Measurements from ENCODE around the gene RPEL1. TPM values are rescaled to one million over a fixed set of nuclear protein-coding genes. Genes with fewer than 3 reads are reported as not detected.

Gene RPEL1
- total RNA-seq: under 0.01 TPM in 1 of 2 replicates, not detected in the other

GRCh38 chr10:103245587-103245986 is at the start of gene RPEL1:
Gene RPEL1 (plus strand): TSS chr10:103245887. CDS start chr10:103245997, 110 bp downstream.

DNA sequence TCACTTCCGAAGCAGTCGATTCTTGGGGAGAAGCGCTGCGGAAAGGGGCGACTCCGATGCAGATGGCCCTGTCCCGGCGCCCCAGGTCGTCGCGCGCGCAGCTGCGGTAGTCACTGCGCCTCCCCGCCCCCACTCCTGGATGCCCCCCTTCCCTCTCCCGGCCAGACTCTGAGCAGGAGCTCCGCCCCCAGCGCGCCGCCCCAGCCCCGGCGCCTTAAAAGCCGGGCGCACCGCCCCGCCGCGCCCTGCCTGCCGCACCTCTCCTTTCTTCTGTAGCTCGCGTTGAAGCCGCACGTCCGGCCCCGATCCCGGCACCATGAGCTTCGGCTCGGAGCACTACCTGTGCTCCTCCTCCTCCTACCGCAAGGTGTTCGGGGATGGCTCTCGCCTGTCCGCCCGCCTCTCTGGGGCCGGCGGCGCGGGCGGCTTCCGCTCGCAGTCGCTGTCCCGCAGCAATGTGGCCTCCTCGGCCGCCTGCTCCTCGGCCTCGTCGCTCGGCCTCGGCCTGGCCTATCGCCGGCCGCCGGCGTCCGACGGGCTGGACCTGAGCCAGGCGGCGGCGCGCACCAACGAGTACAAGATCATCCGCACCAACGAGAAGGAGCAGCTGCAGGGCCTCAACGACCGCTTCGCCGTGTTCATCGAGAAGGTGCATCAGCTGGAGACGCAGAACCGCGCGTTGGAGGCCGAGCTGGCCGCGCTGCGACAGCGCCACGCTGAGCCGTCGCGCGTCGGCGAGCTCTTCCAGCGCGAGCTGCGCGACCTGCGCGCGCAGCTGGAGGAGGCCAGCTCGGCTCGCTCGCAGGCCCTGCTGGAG is 31.4 kb downstream of the RPEL1 start, which contains the start of gene INA:
INA (plus strand) TSS at position 243 of the 817 bp plus-strand sequence; CDS start at position 317, 74 bp downstream.

Other genes starting within 250 kb of the RPEL1 start
- gene NT5C2, start 52.6 kb upstream of the RPEL1 start, total RNA-seq: 59.3 and 89.7 TPM in 2 replicates
- 0.66 and 3.7 TPM in 2 replicates for gene INA, start 31.3 kb downstream of the RPEL1 start, total RNA-seq
- gene PCGF6, start 105.3 kb downstream of the RPEL1 start, total RNA-seq: 9.8 and 14.6 TPM in 2 replicates
- 2.6 and 7.7 TPM in 2 replicates for gene TAF5, start 122.1 kb downstream of the RPEL1 start, total RNA-seq
- gene ATP5MK, start 150.6 kb downstream of the RPEL1 start, total RNA-seq: 113 and 163 TPM in 2 replicates
- gene PDCD11, start 150.7 kb downstream of the RPEL1 start, total RNA-seq: 44.2 and 62.6 TPM in 2 replicates
- 26.3 and 33.2 TPM in 2 replicates for gene CALHM2, start 206.5 kb downstream of the RPEL1 start, total RNA-seq
- not detected in 2 replicates for gene CALHM1, start 213.0 kb downstream of the RPEL1 start, total RNA-seq
- gene CALHM3, start 233.4 kb downstream of the RPEL1 start, total RNA-seq: not detected in 2 replicates
- gene NEURL1, start 247.8 kb downstream of the RPEL1 start, total RNA-seq: 0.43 and 1.5 TPM in 2 replicates